PC-3 (cell line): ENCODE data around the gene ARHGEF18. TPM values are rescaled to one million over a fixed set of nuclear protein-coding genes. Genes with fewer than 3 reads are reported as not detected.

Source experiments
- ATAC-seq: fragments of 200-7000 bp; cut with Tn5 transposase; 2 replicates; pipeline ENCODE4 v1.9.1; 2020; ENCODE audit warnings: mild to moderate bottlenecking, moderate library complexity
- BruUV-seq: library from RNA; stranded (reverse); fragments of 400-500 nt; replicated peaks from 2 replicates; lab custom pipeline; 2021; lab: Mats Ljungman, UMichigan
- CTCF ChIA-PET: fragments of 300-600 bp; sonication (Branson Sonifier 250); formaldehyde crosslinking; loops from one replicate; lab custom pipeline; 2022; ENCODE audit warnings: antibody characterized with exemption; lab: Charles Lee
- POLR2A ChIA-PET: fragments of 300-600 bp; sonication (Branson Sonifier 250); formaldehyde crosslinking; loops from one replicate; lab custom pipeline; 2022; ENCODE audit warnings: antibody characterized with exemption; ENCODE audit not compliant: unreplicated experiment; lab: Charles Lee
- DNase-seq: peaks from one replicate; pipeline ENCODE4 v3.0.0-alpha.2; 2015
- H2AFZ ChIP-seq: fragments of 300-600 bp; sonication (generic); 2 replicates; pipeline ENCODE4 v1.6.0; 2016; ENCODE audit warnings: antibody characterized with exemption, low read length
- H3F3A ChIP-seq: fragments of 300-600 bp; sonication (generic); one replicate; pipeline ENCODE4 v1.6.0; 2017; ENCODE audit warnings: antibody characterized with exemption, low read length, control low read depth, mild to moderate bottlenecking; ENCODE audit not compliant: unreplicated experiment
- H3K27ac ChIP-seq: fragments of 300-600 bp; sonication (generic); 2 replicates; pipeline ENCODE4 v1.5.1; 2016; ENCODE audit warnings: mild to moderate bottlenecking, low read length
- H3K27me3 ChIP-seq: fragments of 300-600 bp; sonication (generic); 2 replicates; pipeline ENCODE4 v1.6.1; 2016; ENCODE audit warnings: low read length, mixed read lengths
- H3K36me3 ChIP-seq: fragments of 300-600 bp; sonication (generic); 2 replicates; pipeline ENCODE4 v1.6.1; 2016; ENCODE audit warnings: low read depth, mixed run types, low read length, mixed read lengths
- H3K4me1 ChIP-seq: fragments of 300-600 bp; sonication (generic); 2 replicates; pipeline ENCODE4 v1.5.1; 2016; ENCODE audit warnings: low read length; ENCODE audit not compliant: insufficient read depth
- H3K4me2 ChIP-seq: fragments of 300-600 bp; sonication (generic); 2 replicates; pipeline ENCODE4 v1.6.0; 2016; ENCODE audit warnings: low read length
- H3K4me3 ChIP-seq: fragments of 300-600 bp; sonication (generic); 2 replicates; pipeline ENCODE4 v1.5.1; 2016; ENCODE audit warnings: mild to moderate bottlenecking, low read length, mixed read lengths
- H3K79me2 ChIP-seq: fragments of 300-600 bp; sonication (generic); 2 replicates; pipeline ENCODE4 v1.6.1; 2017; ENCODE audit warnings: low read length, mixed read lengths
- H3K9ac ChIP-seq: fragments of 300-600 bp; sonication (generic); 2 replicates; pipeline ENCODE4 v1.6.0; 2016; ENCODE audit warnings: mild to moderate bottlenecking, low read length
- H3K9me2 ChIP-seq: fragments of 300-600 bp; sonication (generic); replicated peaks from 2 replicates; pipeline ENCODE4 v1.6.1; 2016; ENCODE audit warnings: mixed run types, low read length, mixed read lengths
- H3K9me3 ChIP-seq: fragments of 300-600 bp; sonication (generic); 2 replicates; pipeline ENCODE4 v1.6.1; 2016; ENCODE audit warnings: low read length, mixed read lengths
- H4K20me1 ChIP-seq: fragments of 300-600 bp; sonication (generic); 2 replicates; pipeline ENCODE4 v1.6.1; 2016; ENCODE audit warnings: low read length, mixed read lengths
- CTCF ChIP-seq: fragments of 300-600 bp; sonication (generic); conservative IDR thresholded peaks from 2 replicates; pipeline ENCODE4 v1.5.1; 2017; ENCODE audit warnings: antibody characterized with exemption, low read depth, mild to moderate bottlenecking, low read length
- EZH2 ChIP-seq: fragments of 300-600 bp; sonication (generic); IDR thresholded peaks from one replicate; pipeline ENCODE4 v1.6.1; 2017; ENCODE audit warnings: antibody characterized with exemption, mild to moderate bottlenecking, low read length; ENCODE audit not compliant: unreplicated experiment
- EZH2phosphoT487 ChIP-seq: fragments of 300-600 bp; sonication (generic); IDR thresholded peaks from 2 replicates; pipeline ENCODE4 v1.6.1; 2018; ENCODE audit warnings: mild to moderate bottlenecking, antibody characterized with exemption, low read length, borderline replicate concordance
- intact Hi-C: fragments of 100-400 bp; cut with micrococcal nuclease; formaldehyde crosslinking; loops from 2 replicates; pipeline ENCODE4 v1.9.0; 2023
- total RNA-seq: library from RNA; depleted of rRNA; stranded (reverse); fragments of >200 nt; gene quantifications from 2 replicates; pipeline ENCODE4 v1.2.3, GENCODE V29; 2014

ARHGEF18 gene
- total RNA-seq, 1 experiment from 2014 or later: 65.1 TPM

- ChIA-PET POLR2A (no interaction called here), CTCF (no interaction called here)
- TF ChIP-seq CTCF: no peak
- no peak for TF ChIP-seq EZH2phosphoT487
- TF ChIP-seq EZH2: no peak
- no peaks in the 10 kb centered on the region for H3K9me3 ChIP-seq
- H3K36me3 ChIP-seq: no peaks in the 10 kb centered on the region
- no peak overlapping the region for H3K27ac ChIP-seq
- peak; percentile 24; the same call in 1 of the 2 replicates for ATAC-seq
- no peaks in the 10 kb centered on the region for H3F3A ChIP-seq
- no peak overlapping the region for H3K4me2 ChIP-seq
- DNase-seq: no peak
- no peaks in the 10 kb centered on the region for H3K79me2 ChIP-seq
- H3K27me3 ChIP-seq: 0 out of 2 replicates have a peak, but pooled peaks cover 13% of the 10 kb centered on the region
- intact Hi-C loops: no loop called here
- H3K9ac ChIP-seq: no peak overlapping the region
- no TSS peak for BruUV-seq
- no peaks in the 10 kb centered on the region; the same call in none of the 2 replicates for H3K9me2 ChIP-seq
- no peaks in the 10 kb centered on the region for H4K20me1 ChIP-seq
- H2AFZ ChIP-seq: no peak overlapping the region
- H3K4me1 ChIP-seq: no peaks in the 10 kb centered on the region
- no peak overlapping the region for H3K4me3 ChIP-seq
Measured at GRCh38 chr19:7360393-7360984, 11.8 kb downstream of the ARHGEF18 start.

GRCh38 chr19:7363225-7363624, 14.5 kb downstream of the ARHGEF18 start:
- Histone ChIP-seq H3K27ac (no peak overlapping the region), H3K9me2 (no peaks in the 10 kb centered on the region; the same call in none of the 2 replicates), H3K4me2 (no peak overlapping the region), H3K4me3 (no peak overlapping the region), H3K9me3 (no peaks in the 10 kb centered on the region), H3K9ac (no peak overlapping the region), H3K4me1 (no peaks in the 10 kb centered on the region), H3F3A (no peaks in the 10 kb centered on the region), H4K20me1 (no peaks in the 10 kb centered on the region), H3K27me3 (0 out of 2 replicates have a peak, but pooled peaks cover 13% of the 10 kb centered on the region), H3K79me2 (no peaks in the 10 kb centered on the region), H2AFZ (no peak overlapping the region), H3K36me3 (no peaks in the 10 kb centered on the region)
- ATAC-seq: no peak
- DNase-seq: no peak
- intact Hi-C loops: no loop called here
- no TSS peak for BruUV-seq
- ChIA-PET CTCF (no interaction called here), POLR2A (no interaction called here)
- TF ChIP-seq EZH2phosphoT487 (no peak), EZH2 (no peak), CTCF (no peak)
